Keratinocyte (primary cell): ENCODE results near the gene SMAP1. TPM values are rescaled to one million over a fixed set of nuclear protein-coding genes. Genes with fewer than 3 reads are reported as not detected.

ENCODE experiments used
- DNase-seq: peaks from one replicate; pipeline ENCODE4 v3.0.0-alpha.2; 2011; ENCODE audit warnings: low read depth, missing footprints, low spot score
- FAIRE-seq: peaks from 2 replicates; lab custom pipeline; 2011; peaks lifted over from hg19 to GRCh38; lab: Jason Lieb, UNC
- H2AFZ ChIP-seq: 2 replicates; pipeline ENCODE4 v1.6.0; 2012; ENCODE audit warnings: low read length, control low read depth, inconsistent platforms; ENCODE audit not compliant: control insufficient read depth
- H3K27ac ChIP-seq: 2 replicates; pipeline ENCODE4 v1.5.1; 2011; ENCODE audit warnings: low read length; ENCODE audit not compliant: control insufficient read depth, insufficient read depth
- H3K27me3 ChIP-seq: 3 replicates; pipeline ENCODE4 v1.6.0; 2011; ENCODE audit warnings: low read length; ENCODE audit not compliant: control insufficient read depth, insufficient read depth; ENCODE audit errors: extremely low read depth
- H3K36me3 ChIP-seq, 2 experiments: 2 replicates in 1 of 2; 3 replicates in 1 of 2; pipeline ENCODE4 v1.5.1; 2011; ENCODE audit warnings: low read length in 2 of 2, mild to moderate bottlenecking in 1 of 2; ENCODE audit not compliant: control insufficient read depth in 2 of 2, insufficient read depth in 2 of 2; ENCODE audit errors: extremely low read depth in 1 of 2
- H3K4me1 ChIP-seq: 3 replicates; pipeline ENCODE4 v1.5.1; 2011; ENCODE audit warnings: low read length; ENCODE audit not compliant: control insufficient read depth, insufficient read depth; ENCODE audit errors: extremely low read depth
- H3K4me2 ChIP-seq: 3 replicates; pipeline ENCODE4 v1.6.0; 2011; ENCODE audit warnings: low read depth, low read length; ENCODE audit not compliant: control insufficient read depth, insufficient read depth; ENCODE audit errors: extremely low read depth
- H3K4me3 ChIP-seq, 3 experiments: fragments of 200-600 bp in 1 of 3; sonication (generic) in 1 of 3; 2 replicates in 2 of 3; 3 replicates in 1 of 3; pipeline ENCODE4 v1.5.1; 2011 to 2016; ENCODE audit warnings: low read length in 3 of 3, mild to moderate bottlenecking in 3 of 3, control low read depth in 2 of 3, inconsistent platforms in 1 of 3, low read depth in 1 of 3, mixed read lengths in 1 of 3, mixed run types in 1 of 3, moderate library complexity in 1 of 3; ENCODE audit not compliant: control insufficient read depth in 2 of 3, insufficient read depth in 2 of 3; ENCODE audit errors: extremely low read depth in 1 of 3
- H3K79me2 ChIP-seq: 2 replicates; pipeline ENCODE4 v1.6.0; 2012; ENCODE audit warnings: low read length; ENCODE audit not compliant: control insufficient read depth, insufficient read depth
- H3K9ac ChIP-seq: 3 replicates; pipeline ENCODE4 v1.6.0; 2011; ENCODE audit warnings: low read length; ENCODE audit not compliant: control insufficient read depth, insufficient read depth; ENCODE audit errors: extremely low read depth
- H3K9me1 ChIP-seq: 3 replicates; pipeline ENCODE4 v1.6.0; 2011; ENCODE audit warnings: low read length; ENCODE audit not compliant: control insufficient read depth, insufficient read depth; ENCODE audit errors: extremely low read depth
- H3K9me3 ChIP-seq: 2 replicates; pipeline ENCODE4 v1.5.1; 2012; ENCODE audit warnings: low read depth, low read length; ENCODE audit not compliant: control insufficient read depth
- H4K20me1 ChIP-seq: 3 replicates; pipeline ENCODE4 v1.6.0; 2011; ENCODE audit warnings: low read length; ENCODE audit not compliant: control insufficient read depth, insufficient read depth; ENCODE audit errors: extremely low read depth
- CTCF ChIP-seq, 3 experiments: IDR thresholded peaks in 1 of 3; conservative IDR thresholded peaks in 1 of 3; optimal IDR thresholded peaks in 1 of 3; 2 replicates in 2 of 3; 3 replicates in 1 of 3; pipeline versions ENCODE3 to v1.5.1; 2011; ENCODE audit warnings: low read length in 3 of 3, mild to moderate bottlenecking in 3 of 3, moderate library complexity in 2 of 3, control low read depth in 1 of 3, inconsistent platforms in 1 of 3; ENCODE audit not compliant: insufficient read depth in 2 of 3; ENCODE audit errors: extremely low read depth in 1 of 3
- EZH2 ChIP-seq: IDR thresholded peaks from one replicate; pipeline ENCODE4 v1.6.1; 2012; ENCODE audit warnings: inconsistent platforms, mild to moderate bottlenecking, low read length, moderate library complexity
- dilution Hi-C: fragments of 300-500 bp; cut with MboI; formaldehyde crosslinking; loops from one replicate; pipeline ENCODE4 v1.7.0; 2020; ENCODE audit warnings: low sequenced_read_pairs; ENCODE audit not compliant: extremely low pct_ligation_motif_present
- polyA plus RNA-seq, 5 experiments: library from polyadenylated mRNA; depleted of rRNA in 3 of 5; stranded (reverse) in 3 of 5; stranded (forward) in 1 of 5; unstranded in 1 of 5; fragments of >200 nt; gene quantifications; 1 replicate in 1 of 5; 2 replicates in 3 of 5; 3 replicates in 1 of 5; pipeline versions ENCODE4 v1.2.1 to v1.2.3, GENCODE V29; 2011 to 2012; ENCODE audit warnings: missing spikeins in 2 of 5, low read depth in 1 of 5, low replicate concordance in 1 of 5

Gene SMAP1
- polyA plus RNA-seq, 1 donor (not counting 4 experiments of a cell fraction or from before 2014, with no cell fraction given): 16.5 TPM

GRCh38 chr6:70894001-70894400 lies 226.3 kb downstream of the SMAP1 start:
- Histone ChIP-seq H3K4me1 (no peaks in the 10 kb centered on the region), H2AFZ (no peak overlapping the region), H3K27me3 (peaks cover 22% of the 10 kb centered on the region), H3K27ac (no peak overlapping the region), H3K4me3 (no peak overlapping the region), H4K20me1 (no peaks in the 10 kb centered on the region), H3K9me3 (no peaks in the 10 kb centered on the region), H3K36me3 (no peaks in the 10 kb centered on the region), H3K9me1 (no peaks in the 10 kb centered on the region), H3K4me2 (no peak overlapping the region), H3K9ac (no peak overlapping the region), H3K79me2 (no peaks in the 10 kb centered on the region)
- dilution Hi-C loops: no loop called here
- TF ChIP-seq EZH2 (no peak), CTCF (optimal IDR thresholded peaks at IDR 0.05 in 1 of 3, IDR thresholded peaks at IDR 0.05 in 1 of 3, conservative IDR thresholded peaks at IDR 0.05 in 1 of 3; ENCODE audit: extremely low read depth in 1 of 3, insufficient read depth in 2 of 3, low read length in 3 of 3) (no peak)
- DNase-seq (no peak), FAIRE-seq (no peak)

GRCh38 chr6:70900047-70900446 lies 232.4 kb downstream of the SMAP1 start:
- Histone ChIP-seq H3K4me2 (no peak overlapping the region), H3K27ac (no peak overlapping the region), H3K4me3 (no peak overlapping the region), H3K4me1 (no peaks in the 10 kb centered on the region), H3K27me3 (no peaks in the 10 kb centered on the region), H3K9me3 (no peaks in the 10 kb centered on the region), H2AFZ (no peak overlapping the region), H4K20me1 (no peaks in the 10 kb centered on the region), H3K9ac (no peak overlapping the region), H3K9me1 (no peaks in the 10 kb centered on the region), H3K36me3 (no peaks in the 10 kb centered on the region), H3K79me2 (no peaks in the 10 kb centered on the region)
- dilution Hi-C loops: no loop called here
- TF ChIP-seq EZH2 (no peak), CTCF (optimal IDR thresholded peaks at IDR 0.05 in 1 of 3, IDR thresholded peaks at IDR 0.05 in 1 of 3, conservative IDR thresholded peaks at IDR 0.05 in 1 of 3; ENCODE audit: extremely low read depth in 1 of 3, insufficient read depth in 2 of 3, low read length in 3 of 3) (no peak)
- FAIRE-seq (no peak), DNase-seq (no peak)
